Measurements from ENCODE around the gene DMBT1.

DMBT1 gene

DNA sequence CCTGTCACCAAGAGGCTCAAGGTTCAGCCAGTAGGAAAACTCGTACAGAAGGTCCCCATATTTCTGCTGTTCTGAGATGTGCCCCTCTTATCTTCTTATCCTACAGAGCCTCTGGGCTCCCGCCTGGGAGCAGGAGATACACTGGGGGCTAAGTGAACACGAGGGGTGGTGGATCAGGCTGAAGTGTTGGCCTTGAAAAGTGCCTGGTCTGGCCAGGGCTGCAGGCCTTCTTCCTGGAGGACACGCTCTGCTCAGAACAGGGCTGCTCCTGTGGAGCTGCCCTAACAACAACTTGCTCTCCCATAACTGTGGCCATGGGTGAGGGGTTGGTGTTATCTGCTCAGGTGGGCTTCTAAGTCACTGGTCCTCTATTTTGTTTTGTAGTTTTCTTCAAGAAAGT is 105.4 kb downstream of the DMBT1 start:
- Histone ChIP-seq H3K9me3 (ENCODE audit: control insufficient read depth, insufficient read depth, low read length) (no peaks in the 10 kb centered on the region), H3K27me3 (ENCODE audit: control insufficient read depth, insufficient read depth, low read length) (no peaks in the 10 kb centered on the region)

GRCh38 chr10:122669045-122669444 is 108.5 kb downstream of the DMBT1 start:
- Histone ChIP-seq H3K4me3 (ENCODE audit: low read depth, low read length) (no peak overlapping the region), H3K4me1 (ENCODE audit: control insufficient read depth, insufficient read depth, low read length) (no peaks in the 10 kb centered on the region), H3K9me3 (ENCODE audit: control insufficient read depth, insufficient read depth, low read length) (no peaks in the 10 kb centered on the region), H3K9ac (ENCODE audit: low read depth, low read length) (no peak overlapping the region), H3K36me3 (ENCODE audit: control insufficient read depth, insufficient read depth, low read length) (no peaks in the 10 kb centered on the region), H3K27me3 (ENCODE audit: control insufficient read depth, insufficient read depth, low read length) (no peaks in the 10 kb centered on the region)

More for the DNA sequence above, 105.4 kb downstream of the DMBT1 start:
- Histone ChIP-seq H3K4me3 (ENCODE audit: low read depth, low read length) (no peak overlapping the region), H3K36me3 (ENCODE audit: control insufficient read depth, insufficient read depth, low read length) (no peaks in the 10 kb centered on the region), H3K9ac (ENCODE audit: low read depth, low read length) (no peak overlapping the region), H3K4me1 (ENCODE audit: control insufficient read depth, insufficient read depth, low read length) (no peaks in the 10 kb centered on the region)

DNA sequence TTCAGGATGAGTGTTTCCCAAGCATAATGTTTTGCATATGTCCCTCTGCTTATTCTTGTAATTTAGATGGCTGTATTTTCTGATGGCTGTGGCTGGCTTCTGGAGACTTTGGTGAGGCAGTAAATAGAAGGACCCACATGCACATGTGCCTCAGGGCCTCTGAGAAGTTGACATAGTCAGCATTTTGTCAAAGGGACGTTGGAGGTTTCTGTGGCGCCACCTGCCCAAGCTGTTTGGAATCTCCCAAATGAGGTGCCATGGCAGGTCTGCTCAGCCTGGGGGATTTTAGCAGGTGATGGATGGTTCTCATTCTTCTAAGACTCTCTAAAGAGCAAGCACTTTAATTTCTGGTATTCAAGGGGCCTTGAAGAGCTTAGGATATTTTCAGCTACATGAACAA is 109.3 kb downstream of the DMBT1 start:
- Histone ChIP-seq H3K9me3 (ENCODE audit: control insufficient read depth, insufficient read depth, low read length) (no peaks in the 10 kb centered on the region), H3K27me3 (ENCODE audit: control insufficient read depth, insufficient read depth, low read length) (no peaks in the 10 kb centered on the region), H3K4me1 (ENCODE audit: control insufficient read depth, insufficient read depth, low read length) (no peaks in the 10 kb centered on the region), H3K4me3 (ENCODE audit: low read depth, low read length) (no peak overlapping the region), H3K36me3 (ENCODE audit: control insufficient read depth, insufficient read depth, low read length) (no peaks in the 10 kb centered on the region), H3K9ac (ENCODE audit: low read depth, low read length) (no peak overlapping the region)

DNA sequence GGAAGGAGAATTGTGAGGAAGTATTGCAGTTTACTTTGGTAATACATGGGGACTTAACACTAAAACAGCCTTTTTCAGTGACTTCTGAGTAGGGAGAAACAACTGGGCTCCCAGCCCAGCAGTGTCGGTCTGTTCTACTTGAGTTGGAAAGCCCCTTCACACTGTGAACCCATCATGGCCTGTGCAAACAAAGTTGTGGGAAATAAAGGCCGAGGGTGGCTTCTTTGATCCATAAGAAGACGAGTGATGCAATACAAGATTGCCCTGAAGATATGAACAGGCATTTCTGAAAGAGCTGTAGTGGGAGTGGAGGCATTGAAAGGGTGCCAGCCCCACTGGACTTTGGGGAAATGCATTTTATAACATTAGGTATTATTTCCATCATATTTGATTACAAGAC is 110.8 kb downstream of the DMBT1 start:
- Histone ChIP-seq H3K4me3 (ENCODE audit: low read depth, low read length) (no peak overlapping the region), H3K36me3 (ENCODE audit: control insufficient read depth, insufficient read depth, low read length) (no peaks in the 10 kb centered on the region), H3K27me3 (ENCODE audit: control insufficient read depth, insufficient read depth, low read length) (no peaks in the 10 kb centered on the region), H3K9me3 (ENCODE audit: control insufficient read depth, insufficient read depth, low read length) (no peaks in the 10 kb centered on the region), H3K9ac (ENCODE audit: low read depth, low read length) (no peak overlapping the region), H3K4me1 (ENCODE audit: control insufficient read depth, insufficient read depth, low read length) (no peaks in the 10 kb centered on the region)

DNA sequence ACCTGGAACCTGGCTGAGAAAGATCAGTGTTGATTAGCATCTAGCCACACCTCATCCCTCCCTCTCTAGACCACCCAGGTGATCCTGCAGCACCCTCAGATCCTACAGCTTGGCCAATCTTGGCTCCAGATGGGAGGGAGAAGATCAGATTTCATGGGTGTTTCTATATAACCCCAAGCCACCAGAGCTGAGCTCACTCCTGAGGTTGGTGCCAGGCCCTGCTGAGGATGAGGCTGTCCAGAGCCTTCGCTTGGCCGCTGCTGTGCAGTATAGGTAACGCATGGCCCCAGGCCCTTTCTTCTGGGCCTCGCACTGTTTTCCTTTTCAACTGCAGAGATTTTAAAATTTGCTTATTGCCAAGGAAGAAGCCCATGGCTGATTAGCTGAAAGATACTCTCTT is 112.1 kb downstream of the DMBT1 start:
- no peak overlapping the region for H3K4me3 ChIP-seq (ENCODE audit: low read depth, low read length)
- H3K9me3 ChIP-seq (ENCODE audit: control insufficient read depth, insufficient read depth, low read length) = no peaks in the 10 kb centered on the region
- no peaks in the 10 kb centered on the region for H3K4me1 ChIP-seq (ENCODE audit: control insufficient read depth, insufficient read depth, low read length)
- no peaks in the 10 kb centered on the region for H3K27me3 ChIP-seq (ENCODE audit: control insufficient read depth, insufficient read depth, low read length)
- no peaks in the 10 kb centered on the region for H3K36me3 ChIP-seq (ENCODE audit: control insufficient read depth, insufficient read depth, low read length)
- no peak overlapping the region for H3K9ac ChIP-seq (ENCODE audit: low read depth, low read length)

DNA sequence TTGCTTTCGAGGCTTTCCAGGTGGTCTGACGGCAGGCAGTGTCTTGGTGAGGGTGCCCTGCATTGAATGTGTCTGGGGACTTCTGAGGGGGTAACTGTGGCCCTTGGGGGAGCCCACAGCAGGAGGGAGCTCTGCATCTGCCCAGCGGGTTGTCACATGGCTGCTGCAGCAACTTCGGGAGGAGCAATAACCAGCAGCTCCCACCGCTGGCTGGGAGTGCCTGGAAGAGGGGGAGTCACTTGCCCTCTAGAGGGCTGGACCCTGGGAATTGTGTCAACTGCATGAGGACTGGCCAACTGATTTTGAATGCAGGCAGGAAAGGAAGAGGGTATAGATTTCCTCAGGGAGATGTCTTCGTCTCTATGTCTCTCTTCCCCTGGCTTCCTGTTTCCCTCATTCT is 112.7 kb downstream of the DMBT1 start:
- Histone ChIP-seq H3K27me3 (ENCODE audit: control insufficient read depth, insufficient read depth, low read length) (no peaks in the 10 kb centered on the region), H3K9me3 (ENCODE audit: control insufficient read depth, insufficient read depth, low read length) (no peaks in the 10 kb centered on the region), H3K36me3 (ENCODE audit: control insufficient read depth, insufficient read depth, low read length) (no peaks in the 10 kb centered on the region), H3K4me1 (ENCODE audit: control insufficient read depth, insufficient read depth, low read length) (no peaks in the 10 kb centered on the region), H3K4me3 (ENCODE audit: low read depth, low read length) (no peak overlapping the region), H3K9ac (ENCODE audit: low read depth, low read length) (no peak overlapping the region)

DNA sequence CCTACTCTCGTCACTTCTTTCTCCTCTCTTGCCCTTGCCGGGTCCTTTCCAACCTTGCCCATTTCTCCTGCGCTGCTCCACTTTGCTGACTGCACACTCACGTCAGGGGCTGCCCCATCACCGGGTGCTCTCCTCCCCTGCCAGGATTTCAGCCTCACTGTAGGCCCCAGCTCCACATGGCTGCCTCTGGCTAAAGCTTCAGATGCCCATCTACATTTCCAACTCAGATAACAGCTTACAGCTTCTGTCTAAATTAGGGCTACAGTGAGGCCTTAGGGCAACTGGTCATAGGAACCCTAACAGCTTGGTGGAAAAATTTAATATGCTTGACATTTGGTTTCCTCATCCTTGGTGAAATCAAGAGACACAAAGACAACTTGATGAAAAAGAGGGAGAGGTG is 113.2 kb downstream of the DMBT1 start:
- no peaks in the 10 kb centered on the region for H3K27me3 ChIP-seq (ENCODE audit: control insufficient read depth, insufficient read depth, low read length)
- H3K9ac ChIP-seq (ENCODE audit: low read depth, low read length) = no peak overlapping the region
- no peaks in the 10 kb centered on the region for H3K36me3 ChIP-seq (ENCODE audit: control insufficient read depth, insufficient read depth, low read length)
- no peak overlapping the region for H3K4me3 ChIP-seq (ENCODE audit: low read depth, low read length)
- no peaks in the 10 kb centered on the region for H3K4me1 ChIP-seq (ENCODE audit: control insufficient read depth, insufficient read depth, low read length)
- no peaks in the 10 kb centered on the region for H3K9me3 ChIP-seq (ENCODE audit: control insufficient read depth, insufficient read depth, low read length)

DNA sequence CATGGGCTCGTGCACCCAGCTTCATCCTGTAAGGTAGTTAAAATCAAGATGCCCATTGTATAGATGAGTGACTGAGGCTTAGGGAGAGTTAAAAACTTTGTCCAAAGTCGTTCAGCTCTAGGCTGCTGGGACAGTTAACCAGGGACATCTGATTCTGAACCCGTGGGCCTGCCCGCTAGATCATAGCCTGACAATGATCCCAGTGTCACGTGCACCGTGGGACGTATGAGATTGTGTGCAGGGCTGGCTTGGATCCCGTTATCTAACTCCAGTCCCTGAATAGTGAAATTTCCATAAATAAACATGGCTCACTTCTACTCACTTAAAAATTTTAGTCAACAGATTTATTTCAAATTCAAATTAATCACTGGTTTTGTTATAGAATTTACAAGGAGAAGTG is 114.2 kb downstream of the DMBT1 start:
- H3K27me3 ChIP-seq (ENCODE audit: control insufficient read depth, insufficient read depth, low read length) = no peaks in the 10 kb centered on the region
- H3K36me3 ChIP-seq (ENCODE audit: control insufficient read depth, insufficient read depth, low read length) = no peaks in the 10 kb centered on the region
- no peak overlapping the region for H3K9ac ChIP-seq (ENCODE audit: low read depth, low read length)
- H3K9me3 ChIP-seq (ENCODE audit: control insufficient read depth, insufficient read depth, low read length) = no peaks in the 10 kb centered on the region
- H3K4me1 ChIP-seq (ENCODE audit: control insufficient read depth, insufficient read depth, low read length) = no peaks in the 10 kb centered on the region
- no peak overlapping the region for H3K4me3 ChIP-seq (ENCODE audit: low read depth, low read length)

DNA sequence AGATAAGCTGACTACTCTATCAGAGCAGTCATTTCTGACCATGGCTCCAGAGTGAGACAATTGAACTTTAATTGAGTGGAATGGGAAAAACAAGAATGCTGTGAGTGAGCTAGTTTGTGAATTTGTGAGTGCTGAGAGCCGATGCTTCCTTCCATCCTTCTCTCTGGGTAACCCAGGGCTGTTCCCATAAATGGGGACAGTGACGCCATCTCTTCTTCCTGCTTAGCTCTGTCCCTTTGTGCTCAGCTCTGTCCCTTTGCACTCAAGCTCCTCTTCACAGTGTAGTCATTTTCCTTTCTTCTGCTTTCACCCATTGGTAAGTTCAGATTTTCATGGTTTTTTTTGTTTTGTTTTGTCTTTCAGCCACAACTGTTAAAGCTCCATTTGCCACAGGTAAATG is 114.7 kb downstream of the DMBT1 start:
- Histone ChIP-seq H3K4me3 (ENCODE audit: low read depth, low read length) (no peak overlapping the region), H3K9me3 (ENCODE audit: control insufficient read depth, insufficient read depth, low read length) (no peaks in the 10 kb centered on the region), H3K9ac (ENCODE audit: low read depth, low read length) (no peak overlapping the region), H3K36me3 (ENCODE audit: control insufficient read depth, insufficient read depth, low read length) (no peaks in the 10 kb centered on the region), H3K4me1 (ENCODE audit: control insufficient read depth, insufficient read depth, low read length) (no peaks in the 10 kb centered on the region), H3K27me3 (ENCODE audit: control insufficient read depth, insufficient read depth, low read length) (no peaks in the 10 kb centered on the region)

GRCh38 chr10:122678266-122678665 is 117.7 kb downstream of the DMBT1 start:
- no peaks in the 10 kb centered on the region for H3K9me3 ChIP-seq (ENCODE audit: control insufficient read depth, insufficient read depth, low read length)
- H3K4me1 ChIP-seq (ENCODE audit: control insufficient read depth, insufficient read depth, low read length) = no peaks in the 10 kb centered on the region
- no peak overlapping the region for H3K4me3 ChIP-seq (ENCODE audit: low read depth, low read length)
- H3K36me3 ChIP-seq (ENCODE audit: control insufficient read depth, insufficient read depth, low read length) = no peaks in the 10 kb centered on the region
- H3K9ac ChIP-seq (ENCODE audit: low read depth, low read length) = no peak overlapping the region
- no peaks in the 10 kb centered on the region for H3K27me3 ChIP-seq (ENCODE audit: control insufficient read depth, insufficient read depth, low read length)

- H3K4me3 ChIP-seq (ENCODE audit: low read depth, low read length) = no peak overlapping the region
These were observed 122.0 kb downstream of the DMBT1 start for GRCh38 chr10:122682522-122682921.

DNA sequence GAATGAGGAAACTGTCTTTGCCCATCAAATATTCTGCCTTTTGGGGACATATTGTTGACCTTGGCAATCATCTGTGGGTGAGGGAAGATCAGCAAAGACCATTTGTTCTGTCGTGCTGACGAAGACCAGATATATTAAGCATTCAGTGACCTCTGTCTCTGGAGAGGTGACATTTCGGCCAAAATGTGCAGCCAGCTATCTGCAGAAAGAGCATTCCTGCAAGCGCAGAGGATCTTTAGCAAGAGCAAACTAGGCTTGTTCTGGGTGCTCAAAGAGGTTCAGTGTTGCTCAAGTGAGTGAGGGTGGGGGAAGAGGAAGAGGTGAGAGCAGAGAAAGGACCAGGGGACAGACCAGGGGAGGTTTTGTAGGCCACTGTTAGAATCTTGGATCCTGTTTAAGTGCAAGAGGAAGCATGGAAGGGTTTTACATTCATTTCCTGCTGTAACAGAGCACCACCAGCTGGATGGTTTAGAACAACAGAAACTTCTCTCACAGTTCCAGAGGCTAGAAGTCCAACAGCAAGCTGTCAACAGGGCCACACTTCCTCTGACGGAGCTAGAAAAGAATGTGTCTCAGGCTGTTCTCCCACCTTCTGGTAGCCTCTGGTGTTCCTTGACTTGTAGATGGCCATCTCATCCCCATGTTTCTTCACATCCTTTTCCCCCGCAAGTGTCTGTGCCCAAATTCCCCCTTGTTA is 127.9 kb downstream of the DMBT1 start:
- H3K4me1 ChIP-seq (ENCODE audit: control insufficient read depth, insufficient read depth, low read length) = no peaks in the 10 kb centered on the region
- H3K9ac ChIP-seq (ENCODE audit: low read depth, low read length) = no peak overlapping the region
- H3K9me3 ChIP-seq (ENCODE audit: control insufficient read depth, insufficient read depth, low read length) = no peaks in the 10 kb centered on the region
- no peak overlapping the region for H3K4me3 ChIP-seq (ENCODE audit: low read depth, low read length)
- H3K27me3 ChIP-seq (ENCODE audit: control insufficient read depth, insufficient read depth, low read length) = no peaks in the 10 kb centered on the region
- H3K36me3 ChIP-seq (ENCODE audit: control insufficient read depth, insufficient read depth, low read length) = no peaks in the 10 kb centered on the region

More at GRCh38 chr10:122682522-122682921, 122.0 kb downstream of the DMBT1 start:
- no peak overlapping the region for H3K9ac ChIP-seq (ENCODE audit: low read depth, low read length)
- no peaks in the 10 kb centered on the region for H3K27me3 ChIP-seq (ENCODE audit: control insufficient read depth, insufficient read depth, low read length)
- H3K9me3 ChIP-seq (ENCODE audit: control insufficient read depth, insufficient read depth, low read length) = no peaks in the 10 kb centered on the region
- H3K4me1 ChIP-seq (ENCODE audit: control insufficient read depth, insufficient read depth, low read length) = no peaks in the 10 kb centered on the region
- no peaks in the 10 kb centered on the region for H3K36me3 ChIP-seq (ENCODE audit: control insufficient read depth, insufficient read depth, low read length)

Data from iPS-15b (cell line).